ENCODE results near the gene WDR86. TPM values are rescaled to one million over a fixed set of nuclear protein-coding genes. Genes with fewer than 3 reads are reported as not detected.

The WDR86 gene
- total RNA-seq, 1 experiment from 2014 or later: 0.86 TPM

- DNase-seq (ENCODE audit: low spot score): no peak
- TF ChIP-seq EZH2 (IDR thresholded peaks at IDR 0.05; ENCODE audit: borderline replicate concordance, low read depth, low read length, poor library complexity, severe bottlenecking): no peak
- TF ChIP-seq CTCF (conservative IDR thresholded peaks at IDR 0.05; ENCODE audit: low read depth, low read length): no peak
- Histone ChIP-seq H3K27ac (ENCODE audit: low read depth, low read length, poor library complexity, severe bottlenecking) (no peak overlapping the region), H3K4me3 (ENCODE audit: low read depth, low read length, poor library complexity, severe bottlenecking) (no peak overlapping the region), H3K27me3 (replicated peaks; ENCODE audit: insufficient read depth, low read depth, low read length, poor library complexity) (no peaks in the 10 kb centered on the region), H3K4me1 (ENCODE audit: insufficient read depth, low read length, poor library complexity, severe bottlenecking) (no peaks in the 10 kb centered on the region), H3K36me3 (ENCODE audit: insufficient read depth, low read length, poor library complexity, severe bottlenecking) (no peaks in the 10 kb centered on the region), H3K9me3 (ENCODE audit: low read depth, low read length, poor library complexity, severe bottlenecking) (no peaks in the 10 kb centered on the region)
- intact Hi-C loops (cut with micrococcal nuclease; ENCODE audit: unreplicated experiment): no loop called here
- ChIA-PET CTCF (no interaction called here), POLR2A (ENCODE audit: low non-redundant PET) (no interaction called here)
- no TSS peak for BruUV-seq (replicated peaks)
Observed at GRCh38 chr7:151398446-151399304, 11.2 kb downstream of the WDR86 start.

GRCh38 chr7:151397026-151397425, 12.8 kb downstream of the WDR86 start:
- intact Hi-C loops (cut with micrococcal nuclease; ENCODE audit: unreplicated experiment): no loop called here
- H3K4me1 ChIP-seq (ENCODE audit: insufficient read depth, low read length, poor library complexity, severe bottlenecking): no peaks in the 10 kb centered on the region
- no peaks in the 10 kb centered on the region for H3K36me3 ChIP-seq (ENCODE audit: insufficient read depth, low read length, poor library complexity, severe bottlenecking)
- BruUV-seq (replicated peaks): no TSS peak
- ChIA-PET CTCF (no interaction called here), POLR2A (ENCODE audit: low non-redundant PET) (no interaction called here)
- no peak for DNase-seq (ENCODE audit: low spot score)
- H3K27ac ChIP-seq (ENCODE audit: low read depth, low read length, poor library complexity, severe bottlenecking): no peak overlapping the region
- H3K9me3 ChIP-seq (ENCODE audit: low read depth, low read length, poor library complexity, severe bottlenecking): no peaks in the 10 kb centered on the region
- TF ChIP-seq CTCF (conservative IDR thresholded peaks at IDR 0.05; ENCODE audit: low read depth, low read length) (no peak), EZH2 (IDR thresholded peaks at IDR 0.05; ENCODE audit: borderline replicate concordance, low read depth, low read length, poor library complexity, severe bottlenecking) (no peak)
- H3K4me3 ChIP-seq (ENCODE audit: low read depth, low read length, poor library complexity, severe bottlenecking): no peak overlapping the region
- no peaks in the 10 kb centered on the region for H3K27me3 ChIP-seq (replicated peaks; ENCODE audit: insufficient read depth, low read depth, low read length, poor library complexity)

DNA sequence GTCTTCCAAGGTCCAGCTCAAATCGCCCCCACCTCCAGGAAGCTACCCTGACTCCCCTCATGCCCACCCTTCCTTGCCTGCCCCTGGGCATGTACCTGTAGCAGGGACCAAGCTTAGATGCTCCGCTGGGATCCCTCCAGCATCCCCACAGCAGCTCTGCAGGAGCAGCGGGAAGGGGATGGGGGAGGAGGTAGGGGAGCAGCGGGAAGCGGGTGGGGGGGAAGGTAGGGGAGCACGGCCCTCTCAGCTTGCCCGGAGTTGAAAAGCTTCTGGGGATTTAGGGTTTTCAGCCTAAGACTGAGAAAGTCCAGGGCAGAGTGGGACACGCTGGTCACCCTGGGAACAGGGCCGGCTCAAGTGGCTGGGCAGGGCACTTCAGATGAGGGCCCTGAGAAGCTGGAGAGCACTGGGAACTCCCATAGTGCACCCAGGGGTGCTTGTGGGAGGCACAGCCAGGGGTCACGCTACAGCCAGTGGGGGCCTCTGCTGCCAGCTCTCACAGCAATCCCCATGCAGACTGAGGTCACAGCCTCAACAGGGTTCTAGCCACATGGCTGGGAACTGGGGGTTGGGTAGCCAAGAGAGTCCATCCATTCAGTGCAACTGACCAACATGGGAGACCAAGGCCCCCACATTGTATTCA, 13.4 kb downstream of the WDR86 start:
- H3K27ac ChIP-seq (ENCODE audit: low read depth, low read length, poor library complexity, severe bottlenecking): no peak overlapping the region
- ChIA-PET CTCF (no interaction called here), POLR2A (ENCODE audit: low non-redundant PET) (no interaction called here)
- no TSS peak for BruUV-seq (replicated peaks)
- H3K4me3 ChIP-seq (ENCODE audit: low read depth, low read length, poor library complexity, severe bottlenecking): no peak overlapping the region
- no peaks in the 10 kb centered on the region for H3K27me3 ChIP-seq (replicated peaks; ENCODE audit: insufficient read depth, low read depth, low read length, poor library complexity)
- no peak for TF ChIP-seq EZH2 (IDR thresholded peaks at IDR 0.05; ENCODE audit: borderline replicate concordance, low read depth, low read length, poor library complexity, severe bottlenecking)
- no peak for TF ChIP-seq CTCF (conservative IDR thresholded peaks at IDR 0.05; ENCODE audit: low read depth, low read length)
- H3K36me3 ChIP-seq (ENCODE audit: insufficient read depth, low read length, poor library complexity, severe bottlenecking): no peaks in the 10 kb centered on the region
- intact Hi-C loops (cut with micrococcal nuclease; ENCODE audit: unreplicated experiment): no loop called here
- H3K4me1 ChIP-seq (ENCODE audit: insufficient read depth, low read length, poor library complexity, severe bottlenecking): no peaks in the 10 kb centered on the region
- DNase-seq (ENCODE audit: low spot score): no peak
- H3K9me3 ChIP-seq (ENCODE audit: low read depth, low read length, poor library complexity, severe bottlenecking): no peaks in the 10 kb centered on the region

Data from A673 (cell line).